A549 treated with AZD9567 at 1 μM for 4 hours (cell line): ENCODE measurements around the gene MLPH. TPM values are rescaled to one million over a fixed set of nuclear protein-coding genes. Genes with fewer than 3 reads are reported as not detected.

Source experiments
- total RNA-seq: library from RNA; stranded (reverse); fragments of 200-300 nt; extraction: Qiagen RNA extraction; gene quantifications from 5 replicates; pipeline ENCODE4 v1.2.3, GENCODE V29; 2022; ENCODE audit not compliant: insufficient read depth

Gene MLPH
- total RNA-seq, result 194 to 333 TPM (median 315 TPM) in 5 replicates

GRCh38 chr2:237486819-237487448, at the start of gene MLPH:
Gene MLPH (plus strand): TSS chr2:237487251. CDS start chr2:237493427, 6,176 bp downstream.

GRCh38 chr2:237566401-237567235, 79.6 kb downstream of the MLPH start, which contains the start of gene PRLH:
Gene PRLH (plus strand): TSS chr2:237566574. CDS start chr2:237566574, 0 bp downstream.

GRCh38 chr2:237590272-237591140, 103.5 kb downstream of the MLPH start, which contains the start of gene RAB17:
Gene RAB17 (minus strand): TSS chr2:237590734. CDS start chr2:237586154, 4,580 bp downstream.

Other genes with a start within 250 kb of the MLPH start
- 0.11 to 0.36 TPM (median 0.16 TPM) in 5 replicates for gene COL6A3, start 73.1 kb upstream of the MLPH start, total RNA-seq
- not detected in 5 replicates for gene PRLH, start 79.3 kb downstream of the MLPH start, total RNA-seq
- 0.21 to 0.45 TPM (median 0.34 TPM) in 4 of 5 replicates, not detected in the other for gene RAB17, start 103.5 kb downstream of the MLPH start, total RNA-seq
- gene LRRFIP1, start 140.3 kb downstream of the MLPH start, total RNA-seq, result 66.7 to 93.4 TPM (median 83.0 TPM) in 5 replicates